PFSK-1 (cell line): Measurements from ENCODE around the gene ABHD6.

Source experiments
- FOXP2 ChIP-seq: optimal IDR thresholded peaks from 2 replicates; pipeline ENCODE3; 2011; ENCODE audit warnings: borderline replicate concordance, control low read depth, inconsistent platforms; ENCODE audit not compliant: insufficient read depth; ENCODE audit errors: extremely low read length, extremely low read depth
- POLR2AphosphoS5 ChIP-seq: IDR thresholded peaks from 2 replicates; pipeline ENCODE4 v1.6.1; 2012; ENCODE audit warnings: low read depth, mild to moderate bottlenecking, control low read depth, low read length, moderate library complexity
- SIN3A ChIP-seq: IDR thresholded peaks from 2 replicates; pipeline ENCODE4 v1.6.1; 2012; ENCODE audit warnings: mild to moderate bottlenecking, low read length, moderate library complexity, borderline replicate concordance; ENCODE audit not compliant: insufficient read depth
- TAF1 ChIP-seq: IDR thresholded peaks from 2 replicates; pipeline ENCODE4 v1.6.1; 2012; ENCODE audit warnings: low read length, control low read depth, borderline replicate concordance; ENCODE audit not compliant: insufficient read depth
- TF ChIP-seq, protein P1 (sequence below), 2 experiments: IDR thresholded peaks; 2 replicates each; pipeline versions ENCODE4 v1.6.1 to v1.8.0; 2011 to 2012; ENCODE audit warnings: low read depth in 2 of 2, low read length in 2 of 2, control low read depth in 1 of 2, inconsistent platforms in 1 of 2, mild to moderate bottlenecking in 1 of 2, moderate library complexity in 1 of 2; ENCODE audit not compliant: insufficient read depth in 1 of 2

DNA sequence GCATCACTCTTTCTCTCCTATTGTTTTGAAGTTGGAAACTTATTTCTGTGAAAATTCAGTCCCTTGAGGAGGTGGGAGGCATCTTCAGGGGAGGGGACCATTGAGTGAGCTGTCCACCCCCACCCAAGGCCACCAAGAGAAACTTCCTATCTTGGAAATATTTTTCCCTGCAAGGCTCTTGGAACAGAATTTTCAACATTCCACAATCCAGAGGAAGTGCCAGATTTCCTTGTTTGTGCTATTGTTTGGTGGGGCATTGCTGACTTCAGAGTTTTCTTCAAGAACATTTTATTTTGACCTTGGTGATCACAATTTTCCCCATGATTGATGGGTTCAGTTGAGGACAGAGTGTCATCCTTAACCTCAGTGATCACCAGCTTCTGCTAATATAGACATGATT lies 38.8 kb upstream of the ABHD6 start:
- TF ChIP-seq TAF1 (no peak), SIN3A (no peak), POLR2AphosphoS5 (no peak), FOXP2 (no peak)
- TF ChIP-seq, protein P1, sequence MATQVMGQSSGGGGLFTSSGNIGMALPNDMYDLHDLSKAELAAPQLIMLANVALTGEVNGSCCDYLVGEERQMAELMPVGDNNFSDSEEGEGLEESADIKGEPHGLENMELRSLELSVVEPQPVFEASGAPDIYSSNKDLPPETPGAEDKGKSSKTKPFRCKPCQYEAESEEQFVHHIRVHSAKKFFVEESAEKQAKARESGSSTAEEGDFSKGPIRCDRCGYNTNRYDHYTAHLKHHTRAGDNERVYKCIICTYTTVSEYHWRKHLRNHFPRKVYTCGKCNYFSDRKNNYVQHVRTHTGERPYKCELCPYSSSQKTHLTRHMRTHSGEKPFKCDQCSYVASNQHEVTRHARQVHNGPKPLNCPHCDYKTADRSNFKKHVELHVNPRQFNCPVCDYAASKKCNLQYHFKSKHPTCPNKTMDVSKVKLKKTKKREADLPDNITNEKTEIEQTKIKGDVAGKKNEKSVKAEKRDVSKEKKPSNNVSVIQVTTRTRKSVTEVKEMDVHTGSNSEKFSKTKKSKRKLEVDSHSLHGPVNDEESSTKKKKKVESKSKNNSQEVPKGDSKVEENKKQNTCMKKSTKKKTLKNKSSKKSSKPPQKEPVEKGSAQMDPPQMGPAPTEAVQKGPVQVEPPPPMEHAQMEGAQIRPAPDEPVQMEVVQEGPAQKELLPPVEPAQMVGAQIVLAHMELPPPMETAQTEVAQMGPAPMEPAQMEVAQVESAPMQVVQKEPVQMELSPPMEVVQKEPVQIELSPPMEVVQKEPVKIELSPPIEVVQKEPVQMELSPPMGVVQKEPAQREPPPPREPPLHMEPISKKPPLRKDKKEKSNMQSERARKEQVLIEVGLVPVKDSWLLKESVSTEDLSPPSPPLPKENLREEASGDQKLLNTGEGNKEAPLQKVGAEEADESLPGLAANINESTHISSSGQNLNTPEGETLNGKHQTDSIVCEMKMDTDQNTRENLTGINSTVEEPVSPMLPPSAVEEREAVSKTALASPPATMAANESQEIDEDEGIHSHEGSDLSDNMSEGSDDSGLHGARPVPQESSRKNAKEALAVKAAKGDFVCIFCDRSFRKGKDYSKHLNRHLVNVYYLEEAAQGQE (IDR thresholded peaks at IDR 0.05; ENCODE audit: insufficient read depth in 1 of 2, low read depth in 2 of 2, low read length in 2 of 2), result no peak
